Endothelial cell of umbilical vein (primary cell): ENCODE data around the gene GAPVD1. TPM values are rescaled to one million over a fixed set of nuclear protein-coding genes. Genes with fewer than 3 reads are reported as not detected.

Experiments used
- BruUV-seq: library from RNA; stranded (reverse); fragments of 400-500 nt; replicated peaks from 2 replicates; lab custom pipeline; 2021; lab: Mats Ljungman, UMichigan
- CTCF ChIA-PET: fragments of 300-600, 350-600 bp; sonication (Branson Sonifier 250); formaldehyde crosslinking; loops from one replicate; lab custom pipeline; 2021; ENCODE audit warnings: antibody characterized with exemption, inconsistent platforms; lab: Charles Lee
- POLR2A ChIA-PET: fragments of 300-600, 350-600 bp; sonication (Branson Sonifier 250); formaldehyde crosslinking; loops from one replicate; lab custom pipeline; 2021; ENCODE audit warnings: antibody characterized with exemption, inconsistent platforms; lab: Charles Lee
- DNase-seq: peaks from one replicate; pipeline ENCODE4 v3.0.0-alpha.2; 2011; ENCODE audit warnings: low read depth, low spot score
- FAIRE-seq: peaks from 2 replicates; lab custom pipeline; 2011; peaks lifted over from hg19 to GRCh38; lab: Jason Lieb, UNC
- H2AFZ ChIP-seq: 2 replicates; pipeline ENCODE4 v1.6.0; 2012; ENCODE audit warnings: low read depth, low read length, control low read depth, inconsistent platforms
- H3K27ac ChIP-seq: 2 replicates; pipeline ENCODE4 v1.5.1; 2011; ENCODE audit warnings: low read depth, mild to moderate bottlenecking, control low read depth, low read length, moderate library complexity; ENCODE audit not compliant: insufficient read depth
- H3K27me3 ChIP-seq, 2 experiments: 2 replicates each; pipeline versions ENCODE4 v1.6.0 to v1.6.1; 2011; ENCODE audit warnings: low read length in 2 of 2, mixed read lengths in 1 of 2; ENCODE audit not compliant: control insufficient read depth in 2 of 2, insufficient read depth in 2 of 2
- H3K36me3 ChIP-seq, 2 experiments: 2 replicates in 1 of 2; 3 replicates in 1 of 2; pipeline ENCODE4 v1.5.1; 2011; ENCODE audit warnings: low read length in 2 of 2, mild to moderate bottlenecking in 1 of 2, moderate library complexity in 1 of 2; ENCODE audit not compliant: control insufficient read depth in 2 of 2, insufficient read depth in 2 of 2; ENCODE audit errors: extremely low read depth in 1 of 2
- H3K4me1 ChIP-seq: 3 replicates; pipeline ENCODE4 v1.5.1; 2011; ENCODE audit warnings: mild to moderate bottlenecking, low read length; ENCODE audit not compliant: control insufficient read depth, insufficient read depth; ENCODE audit errors: extremely low read depth
- H3K4me2 ChIP-seq: 2 replicates; pipeline ENCODE4 v1.6.1; 2011; ENCODE audit warnings: low read length, control low read depth, mixed read lengths; ENCODE audit not compliant: insufficient read depth
- H3K4me3 ChIP-seq, 3 experiments: fragments of 200-600 bp in 1 of 3; sonication (generic), shearing (Covaris generic) in 1 of 3; replicated peaks in 1 of 3; 2 replicates each; pipeline ENCODE4 v1.5.1; 2011 to 2016; ENCODE audit warnings: control low read depth in 3 of 3, low read length in 3 of 3, mild to moderate bottlenecking in 2 of 3, inconsistent platforms in 1 of 3, low read depth in 1 of 3, moderate library complexity in 1 of 3; ENCODE audit not compliant: insufficient read depth in 1 of 3
- H3K79me2 ChIP-seq: 2 replicates; pipeline ENCODE4 v1.6.0; 2012; ENCODE audit warnings: low read length, inconsistent platforms; ENCODE audit not compliant: control insufficient read depth, insufficient read depth
- H3K9ac ChIP-seq: replicated peaks from 2 replicates; pipeline ENCODE3; 2011; ENCODE audit warnings: low read length, control low read depth; ENCODE audit not compliant: insufficient read depth; ENCODE audit errors: extremely low read depth
- H3K9me1 ChIP-seq: replicated peaks from 3 replicates; pipeline ENCODE4 v1.6.0; 2011; ENCODE audit warnings: mild to moderate bottlenecking, low read length; ENCODE audit not compliant: control insufficient read depth, insufficient read depth; ENCODE audit errors: extremely low read depth
- H3K9me3 ChIP-seq: replicated peaks from 2 replicates; pipeline ENCODE4 v1.5.1; 2012; ENCODE audit warnings: low read length, inconsistent platforms; ENCODE audit not compliant: control insufficient read depth, insufficient read depth
- H4K20me1 ChIP-seq: replicated peaks from 2 replicates; pipeline ENCODE3; 2011; ENCODE audit warnings: mild to moderate bottlenecking, low read length; ENCODE audit not compliant: control insufficient read depth, insufficient read depth; ENCODE audit errors: extremely low read depth
- CTCF ChIP-seq, 2 donors: IDR thresholded peaks; 1 replicate in 1 of 2; 2 replicates in 1 of 2; pipeline ENCODE4 v1.5.1; 2011; ENCODE audit warnings: low read length in 2 of 2, mild to moderate bottlenecking in 2 of 2, moderate library complexity in 2 of 2, control low read depth in 1 of 2, inconsistent platforms in 1 of 2, low read depth in 1 of 2; ENCODE audit not compliant: insufficient read depth in 1 of 2; ENCODE audit errors: extremely low read depth in 1 of 2
- EZH2 ChIP-seq: IDR thresholded peaks from 2 replicates; pipeline ENCODE4 v1.6.1; 2012; ENCODE audit warnings: borderline replicate concordance, low read depth, mild to moderate bottlenecking, moderate library complexity, low read length, inconsistent platforms; ENCODE audit not compliant: severe bottlenecking
- FOS ChIP-seq: IDR thresholded peaks from 2 replicates; pipeline ENCODE4 v1.6.1; 2011; ENCODE audit warnings: mild to moderate bottlenecking, low read length, moderate library complexity, borderline replicate concordance; ENCODE audit not compliant: insufficient read depth
- GATA2 ChIP-seq: IDR thresholded peaks from 2 replicates; pipeline ENCODE4 v1.7.0; 2011; ENCODE audit warnings: low read depth, mild to moderate bottlenecking, moderate library complexity, mixed read lengths, low read length; ENCODE audit not compliant: insufficient read length, insufficient read depth
- JUN ChIP-seq: IDR thresholded peaks from 2 replicates; pipeline ENCODE4 v1.6.1; 2011; ENCODE audit warnings: borderline replicate concordance, low read depth; ENCODE audit not compliant: insufficient read length, insufficient read depth
- MAX ChIP-seq: IDR thresholded peaks from 2 replicates; pipeline ENCODE4 v1.6.1; 2011; ENCODE audit not compliant: insufficient read depth, insufficient read length
- MYC ChIP-seq: IDR thresholded peaks from one replicate; pipeline ENCODE4 v1.6.1; 2011; ENCODE audit warnings: mild to moderate bottlenecking, low read depth, low read length
- POLR2A ChIP-seq: IDR thresholded peaks from 2 replicates; pipeline ENCODE4 v1.6.1; 2012; ENCODE audit warnings: low read depth, mild to moderate bottlenecking, control low read depth, low read length
- POLR2AphosphoS5 ChIP-seq: IDR thresholded peaks from 2 replicates; pipeline ENCODE4 v1.6.1; 2012; ENCODE audit warnings: low read depth, mild to moderate bottlenecking, control low read depth, low read length, moderate library complexity; ENCODE audit not compliant: insufficient read depth
- dilution Hi-C: fragments of 300-500 bp; cut with MboI; formaldehyde crosslinking; loops from one replicate; pipeline ENCODE4 v1.15.0; 2019; ENCODE audit warnings: low sequenced_read_pairs; ENCODE audit not compliant: extremely low pct_ligation_motif_present
- intact Hi-C: fragments of 100-400 bp; cut with micrococcal nuclease; formaldehyde crosslinking; loops from one replicate; pipeline ENCODE4 v1.10.0; 2022
- polyA plus RNA-seq, 4 experiments: library from polyadenylated mRNA; depleted of rRNA in 3 of 4; stranded (reverse) in 3 of 4; unstranded in 1 of 4; fragments of >200 nt; gene quantifications; 2 replicates each; pipeline versions ENCODE4 v1.2.1 to v1.2.3, GENCODE V29; 2011 to 2012; ENCODE audit warnings: missing spikeins in 1 of 4
- total RNA-seq: library from RNA; stranded (reverse); gene quantifications from 2 replicates; pipeline ENCODE4 v1.2.3, GENCODE V29; 2021

Gene GAPVD1
- total and polyA plus RNA-seq, 2 donors (not counting 3 experiments of a cell fraction or from before 2014, with no cell fraction given) = 10.7 to 53.2 TPM

GRCh38 chr9:125407432-125407973 lies 145.9 kb downstream of the GAPVD1 start:
- Histone ChIP-seq H4K20me1 (no peaks in the 10 kb centered on the region), H3K27me3 (no peaks in the 10 kb centered on the region), H3K36me3 (no peaks in the 10 kb centered on the region), H3K9me1 (no peaks in the 10 kb centered on the region), H3K9ac (peak overlapping the region; percentile 93), H3K4me2 (peak overlapping the region; percentile 53), H3K9me3 (no peaks in the 10 kb centered on the region), H3K4me3 (peak overlapping the region; percentile 21 to 62 (median 40)), H3K27ac (no peak overlapping the region), H2AFZ (peak overlapping the region; percentile 62), H3K79me2 (no peaks in the 10 kb centered on the region), H3K4me1 (peaks cover 3% of the 10 kb centered on the region)
- ChIA-PET CTCF (interaction anchor here (0.6 to 2.7 kb wide), 59 partner anchors 8 to 1091 kb away, joined by 3 to 35 read pairs (median 4); partner anchors contain the start of gene MVB12B), POLR2A (interaction anchor here (0.7 kb wide), 1 partner anchor 983 kb away, joined by 5 read pairs; no protein-coding TSS in a partner anchor)
- TSS peak; percentile 31 for BruUV-seq
- no peak for TF ChIP-seq JUN
- TF ChIP-seq CTCF (IDR thresholded peaks at IDR 0.05; ENCODE audit: extremely low read depth in 1 of 2, insufficient read depth in 1 of 2, low read depth in 1 of 2, low read length in 2 of 2) = no peak
- no peak for TF ChIP-seq FOS
- no peak for TF ChIP-seq POLR2A
- TF ChIP-seq GATA2 = no peak
- TF ChIP-seq EZH2 = no peak
- no peak for TF ChIP-seq MAX
- TF ChIP-seq MYC = no peak
- no peak for TF ChIP-seq POLR2AphosphoS5
- intact Hi-C loops (loop anchor here (5.0 to 10.0 kb wide), 3 partner anchors 340 to 1085 kb away; partner anchors contain the start of gene PBX3), dilution Hi-C loops (no loop called here)
- FAIRE-seq (no peak), DNase-seq (no peak)
